T-helper 1 cell treated with Interleukin-12 subunit alpha and Interleukin-12 subunit beta and Interleukin-4 antibody, amounts not matched to agents 30 ng/mL and 1 ng/mL, for 36 hours (primary cell): ENCODE data around the gene UCP3. TPM values are rescaled to one million over a fixed set of nuclear protein-coding genes. Genes with fewer than 3 reads are reported as not detected.

Source experiments
- intact Hi-C: fragments of 100-400 bp; cut with micrococcal nuclease; formaldehyde crosslinking; loops from one replicate; pipeline ENCODE4 v1.15.1; 2024
- total RNA-seq: library from RNA; stranded (reverse); gene quantifications from 2 replicates; pipeline ENCODE4 v1.2.3, GENCODE V29; 2022

The UCP3 gene
- total RNA-seq, 1 donor from 2014 or later = 3.4 TPM

DNA sequence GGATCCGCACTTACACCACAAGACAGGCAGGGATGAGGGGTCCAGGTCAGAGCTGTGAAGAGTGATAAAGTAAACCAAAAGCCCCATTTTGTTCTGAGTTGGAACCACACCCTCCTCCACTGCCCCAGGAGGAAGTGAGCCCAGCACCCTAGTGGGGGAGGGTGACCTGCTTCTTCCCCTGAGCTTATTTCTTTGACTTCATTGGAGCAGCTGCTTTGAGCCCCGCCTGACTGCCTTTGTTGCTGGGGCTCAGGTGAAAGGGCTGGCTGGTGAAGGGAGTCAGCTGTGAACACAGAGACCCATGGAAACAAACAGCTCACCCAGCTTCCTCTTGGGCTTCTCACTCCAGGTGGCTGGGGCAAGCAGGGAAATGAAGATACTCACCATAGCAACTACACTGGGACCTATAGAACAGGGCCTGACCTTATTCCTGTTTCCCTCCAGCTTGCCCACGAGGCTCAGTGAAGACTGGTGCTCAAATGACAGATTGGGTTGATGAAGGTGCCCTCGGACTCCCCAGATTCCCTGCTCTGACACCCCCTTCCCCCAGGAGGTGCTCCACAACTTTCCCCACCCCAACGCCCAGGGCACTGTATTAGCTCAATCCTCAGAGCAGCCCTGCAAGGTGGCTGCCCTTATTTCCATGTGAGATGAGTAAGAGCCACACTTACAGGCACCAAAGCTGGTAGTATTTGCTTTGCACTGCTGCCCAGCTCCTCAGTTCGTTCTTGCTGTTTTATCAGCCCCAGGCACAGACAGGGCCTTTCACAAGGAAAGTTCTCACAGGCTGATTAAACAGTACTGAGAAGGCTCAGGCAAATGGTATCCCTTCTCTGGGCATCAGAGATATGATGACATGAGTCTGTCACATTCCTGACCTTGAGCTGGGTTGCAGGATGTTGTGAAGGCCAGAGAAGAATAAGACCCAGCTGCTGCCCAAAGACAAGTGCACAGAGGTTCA lies 28.6 kb downstream of the UCP3 start:
- intact Hi-C loops = loop anchor here (1.0 to 10.0 kb wide), 8 partner anchors 15 to 1878 kb away; partner anchors contain the start of genes C2CD3, LAMTOR1, POLD3 and PPME1

DNA sequence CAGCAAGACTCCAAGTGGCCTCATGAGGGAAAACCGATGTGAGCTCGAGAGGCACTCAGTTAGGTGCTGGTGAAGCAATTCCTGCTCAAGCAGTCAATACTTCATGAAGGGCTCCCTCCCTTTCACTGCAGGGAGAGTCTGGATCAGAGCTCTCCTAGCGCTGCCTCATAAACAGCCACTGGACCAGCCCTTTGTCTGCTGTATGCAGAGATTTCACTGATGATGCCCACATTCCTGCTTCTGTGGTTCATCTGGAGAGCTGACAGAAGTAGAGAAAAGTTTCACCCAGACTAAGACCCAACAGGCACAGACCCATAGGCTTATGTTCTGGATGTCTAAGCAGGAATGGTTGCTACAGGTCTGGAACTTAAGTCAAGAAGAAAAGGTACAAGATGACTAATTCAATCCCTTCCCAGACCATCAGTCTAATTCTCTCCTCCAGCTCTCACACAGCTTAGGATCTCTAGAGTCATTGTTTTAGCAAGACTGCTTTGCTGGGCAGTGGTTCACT lies 30.3 kb downstream of the UCP3 start:
- intact Hi-C loops = no loop called here

DNA sequence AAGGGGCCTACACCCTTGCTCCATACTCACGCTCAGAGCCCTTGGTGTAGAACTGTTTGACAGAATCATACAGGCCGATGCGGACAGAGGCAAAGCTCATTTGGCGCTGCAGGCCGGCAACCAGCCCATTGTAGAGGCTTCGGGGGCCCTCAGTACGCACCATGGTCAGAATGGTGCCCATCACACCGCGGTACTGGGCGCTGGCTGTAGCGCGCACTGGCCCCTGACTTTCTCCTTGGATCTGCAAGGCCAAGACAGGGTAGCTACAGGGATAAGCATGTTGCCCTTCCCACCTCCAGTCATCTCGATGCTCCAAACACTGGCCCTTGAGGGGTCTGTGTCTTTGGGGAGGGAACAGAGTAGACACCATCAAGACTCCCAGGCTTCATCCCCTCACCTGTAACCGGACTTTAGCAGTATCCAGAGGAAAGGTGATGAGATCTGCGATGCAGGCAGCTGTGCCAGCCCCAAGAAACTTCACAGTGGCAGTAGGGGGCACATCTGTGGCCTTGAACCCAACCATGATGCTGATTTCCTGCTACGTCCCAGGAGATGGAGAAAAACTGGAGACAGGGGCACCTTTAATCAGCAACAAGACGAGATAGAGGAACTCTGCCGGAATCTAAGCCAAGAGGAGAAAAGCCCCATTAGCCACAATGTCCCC lies 30.9 kb downstream of the UCP3 start:
- intact Hi-C loops = no loop called here

DNA sequence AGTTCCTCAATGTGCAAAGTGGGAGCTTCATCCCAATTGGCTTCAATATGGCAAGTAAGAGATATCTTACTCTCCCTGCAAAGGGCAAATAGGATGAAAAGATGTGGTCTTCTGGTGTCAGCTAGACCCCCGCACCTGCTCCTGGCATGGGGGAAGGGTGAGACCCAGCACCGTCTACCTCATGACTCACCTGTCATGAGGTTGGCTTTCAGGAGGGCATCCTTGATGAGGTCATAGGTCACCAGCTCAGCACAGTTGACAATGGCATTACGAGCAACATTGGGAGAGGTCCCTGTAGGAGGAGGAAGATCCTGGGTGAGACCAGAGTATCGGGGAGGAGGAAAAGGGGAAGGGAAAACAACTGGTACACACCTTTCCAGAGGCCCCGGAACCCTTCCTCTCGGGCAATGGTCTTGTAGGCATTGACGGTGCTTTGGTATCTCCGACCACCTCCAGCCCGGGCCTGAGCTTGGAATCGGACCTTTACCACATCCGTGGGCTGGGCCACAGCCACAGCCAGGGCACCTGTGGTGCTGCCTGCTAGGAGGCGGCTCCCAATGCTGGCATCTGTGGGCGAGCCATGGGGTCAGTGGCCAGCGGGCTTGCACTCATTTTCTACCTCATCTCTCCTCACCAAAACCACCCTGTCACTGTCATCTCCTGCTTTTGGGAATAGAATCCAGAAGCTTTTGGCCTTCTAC lies 32.3 kb downstream of the UCP3 start:
- intact Hi-C loops = no loop called here

DNA sequence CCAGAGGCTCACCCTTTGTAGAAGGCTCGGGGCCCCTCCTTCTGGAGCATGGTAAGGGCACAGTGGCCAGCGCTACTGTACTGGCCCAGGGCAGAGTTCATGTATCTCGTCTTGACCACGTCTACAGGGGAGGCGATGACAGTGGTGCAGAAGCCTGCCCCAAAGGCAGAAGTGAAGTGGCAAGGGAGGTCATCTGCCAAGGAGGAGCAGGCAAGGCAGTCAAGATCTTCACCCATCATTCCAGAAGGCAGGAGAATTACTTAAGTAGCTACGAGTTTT lies 33.5 kb downstream of the UCP3 start:
- intact Hi-C loops = no loop called here

DNA sequence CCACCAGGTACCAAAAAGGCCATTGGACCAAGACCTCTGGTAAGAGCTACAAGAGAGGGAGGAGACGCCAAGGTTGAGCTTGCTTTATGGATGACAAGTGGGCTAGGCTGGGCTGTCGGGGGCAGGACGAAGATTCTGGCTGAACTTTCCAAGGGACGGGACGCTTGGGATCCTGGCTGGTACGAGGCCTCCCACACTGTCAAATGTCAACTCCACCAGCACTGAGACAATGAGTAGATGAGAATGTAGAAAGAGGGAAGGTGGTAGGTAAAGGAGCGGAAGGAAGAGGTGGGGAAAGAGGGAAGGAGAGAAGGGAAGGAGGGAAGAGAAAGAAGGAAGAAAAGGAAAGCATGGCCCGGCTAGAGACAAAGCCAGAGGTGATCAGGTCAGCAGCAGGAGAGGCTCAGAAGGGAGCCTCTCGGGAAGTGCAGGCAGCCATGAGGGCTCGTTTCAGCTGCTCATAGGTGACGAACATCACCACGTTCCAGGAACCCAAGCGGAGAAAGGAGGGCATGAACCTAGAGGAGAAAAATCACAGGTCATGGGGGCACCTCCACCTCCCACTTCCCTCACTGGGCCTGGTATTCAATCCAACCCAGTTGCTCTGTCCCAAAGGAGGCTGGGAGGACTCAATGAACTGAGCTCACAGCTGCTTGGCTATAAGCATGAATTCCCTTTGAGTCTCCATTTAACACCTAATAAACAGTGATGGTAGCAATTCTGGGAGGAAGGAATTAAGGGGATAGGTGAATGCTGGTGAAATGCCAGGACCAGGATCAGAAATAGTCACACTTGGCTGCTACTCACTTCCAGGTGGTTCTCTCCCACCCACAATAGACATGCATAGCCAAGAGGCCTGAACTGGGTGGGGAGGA lies 34.0 kb downstream of the UCP3 start:
- intact Hi-C loops = loop anchor here (1.0 kb wide), 3 partner anchors 8 to 196 kb away; partner anchors contain the start of genes C2CD3 and PPME1

DNA sequence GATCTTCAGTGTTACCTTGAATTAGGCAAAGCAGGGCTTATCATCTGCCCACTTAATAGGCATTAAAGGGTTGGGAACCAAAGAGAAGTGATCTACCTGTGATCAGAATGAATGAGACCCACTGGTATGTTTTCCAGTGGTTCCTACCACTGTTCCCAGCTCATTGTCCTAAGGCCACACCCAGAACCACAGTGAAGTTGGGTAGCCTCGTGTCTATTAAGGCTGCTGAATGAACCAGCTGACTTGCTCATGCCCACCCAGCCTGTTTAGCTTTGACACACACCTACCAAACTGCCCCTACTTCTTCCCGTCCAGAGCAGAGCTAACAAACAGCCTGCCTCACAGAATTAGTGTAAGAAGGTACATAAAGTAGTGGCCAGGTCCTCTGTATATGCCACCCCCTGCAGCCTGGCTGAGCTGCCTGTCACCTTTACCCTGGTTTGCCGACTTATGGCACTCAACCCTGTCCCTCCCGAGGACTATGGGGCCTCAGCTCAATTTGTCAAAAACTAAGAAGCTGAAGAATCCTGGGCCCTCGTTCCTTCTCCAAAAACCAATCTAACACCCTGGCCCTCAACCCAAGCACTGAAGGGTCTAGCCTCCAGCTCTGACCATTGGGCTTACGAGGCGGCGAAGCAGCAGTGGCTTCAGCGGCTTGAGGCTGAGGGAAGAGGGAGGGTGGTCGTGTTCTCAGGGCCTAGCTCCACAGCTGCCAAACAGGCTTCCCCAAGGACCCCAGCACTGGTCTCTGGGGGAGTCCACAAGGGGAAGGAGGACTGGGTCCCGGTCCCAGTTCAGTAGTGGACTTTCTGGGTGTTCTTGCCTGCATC lies 36.0 kb downstream of the UCP3 start:
- intact Hi-C loops = no loop called here

DNA sequence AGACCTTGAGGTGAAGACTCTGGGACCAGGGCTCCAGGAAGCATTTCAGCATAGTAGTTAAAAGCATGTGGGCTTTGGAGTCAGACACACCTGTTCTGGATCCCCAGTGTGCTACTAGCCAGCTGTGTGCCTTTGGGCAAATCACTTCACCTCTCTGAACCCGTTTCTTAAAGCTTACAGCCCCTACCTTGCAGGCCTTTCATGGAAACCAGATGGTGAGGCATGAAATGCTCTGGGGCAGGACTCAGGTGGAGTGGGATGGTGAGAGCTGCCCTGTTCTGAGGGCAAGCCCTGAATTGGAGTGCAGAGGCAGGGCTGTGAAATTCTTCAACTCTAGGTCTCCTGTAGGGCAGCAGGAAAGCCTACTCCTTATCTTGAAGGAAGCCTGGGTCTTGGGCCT lies 36.7 kb downstream of the UCP3 start:
- intact Hi-C loops = no loop called here

DNA sequence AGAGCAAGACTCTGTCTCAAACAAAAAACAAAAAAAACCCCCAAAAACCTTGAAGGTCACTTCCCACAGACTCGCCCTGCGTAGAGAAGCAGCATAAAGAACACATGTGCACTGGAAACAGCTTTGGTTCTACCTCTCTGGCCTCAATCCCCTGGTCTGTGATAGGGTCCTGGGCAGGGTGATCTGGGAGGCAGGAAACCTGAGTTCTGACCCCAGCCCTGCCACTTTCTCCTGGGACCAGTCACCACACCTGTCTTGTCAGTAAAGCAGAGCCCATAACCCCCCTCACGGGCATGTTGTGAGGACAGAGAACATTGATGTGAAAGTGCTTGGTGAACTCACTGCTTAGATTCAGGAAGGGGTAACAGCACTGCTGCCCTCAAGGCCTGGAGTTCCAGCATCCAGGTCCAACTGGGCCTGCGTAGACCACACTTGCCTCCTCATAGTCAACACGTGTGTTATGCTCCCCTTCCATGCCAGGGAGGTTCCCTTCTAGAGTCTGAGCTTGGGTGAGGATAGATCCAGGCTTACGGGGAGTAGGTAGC lies 37.6 kb downstream of the UCP3 start:
- intact Hi-C loops = no loop called here

DNA sequence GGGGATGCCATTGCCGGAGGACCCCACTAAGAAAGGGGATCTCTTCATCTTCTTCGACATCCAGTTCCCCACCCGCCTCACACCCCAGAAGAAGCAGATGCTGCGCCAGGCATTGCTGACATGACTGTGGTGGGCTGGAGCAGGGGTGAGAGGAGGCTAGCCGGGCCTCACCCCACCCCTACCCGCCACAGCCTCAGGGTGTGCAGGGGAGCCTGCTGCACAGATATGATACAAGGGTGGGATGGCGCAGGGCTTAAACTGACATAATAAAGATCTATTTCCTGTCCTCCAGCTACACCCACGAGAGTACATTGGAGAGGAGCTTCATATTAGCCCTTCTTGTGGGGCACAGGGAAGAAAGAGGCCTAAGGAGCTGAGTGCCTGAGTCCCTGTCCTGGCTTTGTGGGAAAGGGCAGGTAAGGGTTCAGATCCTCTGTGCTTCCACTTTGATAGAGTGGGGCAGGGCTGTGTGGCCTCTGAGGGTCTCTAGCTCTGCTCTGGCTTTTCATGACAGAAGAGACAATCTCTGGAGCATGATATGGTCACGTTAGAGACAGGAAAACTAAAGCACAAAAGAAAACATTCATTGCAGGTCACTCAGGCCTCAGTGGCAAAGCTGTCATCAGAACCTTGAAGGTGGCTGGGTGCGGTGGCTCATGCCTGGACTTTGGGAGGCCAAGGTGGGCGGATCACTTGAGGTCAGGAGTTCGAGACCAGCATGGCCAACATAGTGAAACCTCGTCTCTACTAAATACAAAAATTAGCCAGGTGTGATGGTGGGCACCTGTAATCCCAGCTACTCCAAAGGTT lies 38.7 kb downstream of the UCP3 start:
- intact Hi-C loops = no loop called here

DNA sequence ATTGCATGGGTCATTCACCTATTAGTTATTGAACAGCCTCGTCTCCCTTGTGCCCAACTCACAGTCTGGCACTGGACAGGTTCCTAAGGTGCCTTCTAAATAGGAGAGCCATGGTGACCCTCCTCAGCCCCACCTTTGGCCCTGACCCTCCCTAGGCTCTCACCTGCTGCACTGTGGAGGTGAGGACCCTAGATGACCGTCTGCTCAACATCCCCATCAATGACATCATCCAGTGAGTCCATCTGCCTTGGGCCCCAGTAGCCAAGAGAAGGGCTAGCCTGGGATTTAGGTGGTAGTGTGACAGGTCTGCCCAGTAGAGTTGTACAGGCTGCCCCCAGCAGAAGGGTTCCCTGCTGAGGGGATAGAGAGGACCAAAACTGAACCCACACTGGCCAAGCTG lies 39.8 kb downstream of the UCP3 start:
- intact Hi-C loops = no loop called here

DNA sequence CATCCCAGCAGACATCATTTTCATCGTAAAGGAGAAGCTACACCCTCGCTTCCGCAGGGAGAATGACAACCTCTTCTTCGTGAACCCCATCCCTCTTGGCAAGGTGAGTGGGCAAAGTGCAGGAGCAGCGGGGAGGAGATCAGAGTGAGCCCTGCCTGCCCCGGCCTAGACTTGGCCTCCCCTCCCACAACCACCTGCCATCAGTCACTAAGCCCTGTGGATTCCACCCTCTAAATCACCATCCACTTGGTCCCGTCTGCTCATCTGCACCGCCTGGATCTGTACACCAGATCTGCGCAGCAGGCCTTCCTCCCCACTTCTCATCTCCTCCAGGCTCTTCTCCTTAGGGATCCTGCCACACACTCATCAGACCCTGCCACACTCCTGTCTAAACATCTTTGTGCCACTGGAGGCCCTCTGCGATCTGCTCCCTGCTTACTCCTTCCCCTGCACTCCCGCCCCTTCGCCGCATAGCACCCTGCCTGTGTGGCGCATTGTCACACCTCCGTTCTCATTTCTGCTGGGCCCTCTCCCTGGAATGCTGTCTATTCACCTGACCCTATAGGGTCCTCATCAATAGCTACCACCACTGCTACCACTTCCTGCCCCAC lies 40.4 kb downstream of the UCP3 start:
- intact Hi-C loops = no loop called here

DNA sequence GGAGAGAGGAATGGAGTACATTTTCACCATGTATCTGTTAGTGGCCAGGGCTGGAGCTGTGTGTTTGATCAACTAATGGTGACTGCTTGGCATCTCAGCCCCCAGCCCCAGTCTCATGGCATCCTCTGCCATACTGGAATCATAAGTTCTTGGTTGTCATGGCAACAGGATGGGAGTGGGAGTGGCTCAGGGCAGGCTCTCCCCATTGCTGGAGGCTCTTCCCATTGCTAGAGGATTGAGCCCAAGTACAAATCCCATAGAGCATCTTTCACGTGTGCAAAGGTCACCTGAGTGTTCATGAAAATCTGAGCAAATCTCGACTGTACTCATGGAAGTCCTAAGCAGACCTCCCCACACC lies 43.1 kb downstream of the UCP3 start:
- intact Hi-C loops = loop anchor here (2.0 kb wide), 1 partner anchor 39 kb away; no protein-coding TSS in a partner anchor

DNA sequence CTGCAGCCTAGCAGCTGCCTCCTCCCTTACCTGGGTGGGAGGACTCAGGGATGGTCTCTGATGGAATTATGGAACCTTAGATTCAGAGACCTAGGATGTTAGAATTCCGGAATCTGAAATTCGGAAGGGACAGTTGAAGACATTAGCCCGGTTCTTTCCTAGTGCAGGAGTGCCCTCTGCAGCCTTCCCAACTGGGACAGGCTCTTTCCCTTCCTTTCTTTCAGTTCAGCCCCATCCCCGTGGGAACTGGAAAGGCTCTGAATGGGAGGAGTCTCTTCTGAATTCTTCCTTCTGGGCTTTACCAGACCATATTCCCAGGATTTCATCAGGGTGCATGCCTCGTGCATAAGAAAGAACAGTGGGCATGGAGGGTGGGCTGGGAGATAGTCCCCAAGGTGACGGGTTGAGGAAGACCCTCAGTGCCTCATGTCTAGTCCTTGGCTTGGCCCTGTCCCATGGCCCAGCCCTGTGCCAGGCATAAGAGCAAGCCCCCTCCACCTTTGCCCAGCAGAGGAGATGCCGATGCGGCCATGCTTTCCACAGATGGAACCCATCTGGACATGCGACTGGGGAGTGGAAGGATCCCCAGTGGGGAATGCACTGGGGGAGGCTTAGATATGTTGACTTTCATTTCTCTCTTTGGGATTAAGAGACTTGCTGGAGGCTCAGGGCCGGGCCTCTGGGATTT lies 43.7 kb downstream of the UCP3 start:
- intact Hi-C loops = loop anchor here (2.0 kb wide), 1 partner anchor 40 kb away; no protein-coding TSS in a partner anchor

DNA sequence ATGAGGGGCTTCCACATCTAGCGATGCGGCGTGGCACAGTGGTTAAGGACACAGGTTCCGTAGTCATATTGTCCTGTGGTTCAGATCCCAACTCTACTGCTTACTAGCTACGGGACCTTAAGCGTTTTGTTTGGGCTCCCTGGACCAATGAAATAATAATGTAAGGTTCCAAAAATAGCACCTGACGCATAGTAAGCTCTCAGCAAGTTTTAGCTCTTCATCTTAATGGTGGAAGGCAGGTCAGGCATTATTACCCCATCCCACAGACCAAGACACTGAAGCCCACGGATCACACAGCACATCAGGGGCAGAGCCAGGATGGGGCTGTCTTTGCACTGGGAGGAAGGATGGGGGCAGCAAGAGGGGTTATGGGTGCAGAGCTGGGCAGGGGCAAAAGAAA lies 45.0 kb downstream of the UCP3 start:
- intact Hi-C loops = loop anchor here (1.0 to 2.0 kb wide), 10 partner anchors 10 to 485 kb away; partner anchors contain the start of genes C2CD3 and PPME1

DNA sequence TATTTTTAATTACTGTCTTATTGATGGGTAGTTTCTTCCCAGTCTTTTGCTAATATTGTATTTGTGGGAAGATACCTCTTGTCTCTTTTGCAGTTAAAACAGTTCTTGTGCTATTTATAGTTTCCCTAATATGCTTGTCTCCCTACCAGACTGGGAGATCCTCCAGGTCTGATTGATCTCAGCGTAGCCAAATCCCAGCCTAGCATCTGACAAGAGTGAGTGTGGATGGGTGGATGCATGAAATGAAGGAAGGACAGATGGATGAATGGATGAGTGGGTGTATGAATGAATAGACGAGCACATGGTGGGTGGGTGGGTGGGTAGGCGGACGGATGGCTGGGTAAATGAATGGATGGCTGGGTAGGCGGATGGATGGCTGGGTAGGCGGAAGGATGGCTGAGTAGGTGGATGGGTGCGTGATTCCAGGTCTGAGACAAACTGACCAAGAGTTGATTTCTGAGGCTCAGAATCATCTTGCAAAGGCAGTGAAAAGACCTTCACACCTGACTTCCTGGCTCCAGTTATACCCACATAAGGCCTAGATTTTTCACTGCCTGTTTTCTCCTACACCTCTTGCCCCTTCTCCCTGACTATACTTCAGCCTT lies 46.7 kb downstream of the UCP3 start:
- intact Hi-C loops = no loop called here

DNA sequence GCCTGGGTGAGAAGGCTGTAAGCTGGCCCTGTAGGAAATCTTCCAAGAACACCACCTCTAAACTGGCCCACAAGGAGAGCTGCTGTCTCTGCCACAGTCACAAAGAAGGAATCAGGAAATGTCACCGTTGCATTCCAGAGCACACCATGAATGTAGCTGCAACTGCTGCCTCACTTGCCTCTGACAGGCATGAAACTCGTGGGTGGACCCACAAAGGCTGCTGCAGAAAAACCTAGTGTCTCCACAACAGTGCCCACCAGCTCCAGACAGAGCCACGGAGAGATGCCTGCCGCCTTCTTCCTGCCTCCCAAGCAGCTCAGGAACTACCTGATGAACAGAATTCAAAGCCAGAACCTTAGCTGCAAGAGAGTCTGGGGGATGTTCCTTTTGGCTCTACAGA lies 47.6 kb downstream of the UCP3 start:
- intact Hi-C loops = no loop called here
